Suprapubic skin (tissue), 4 donors: ENCODE data around the gene F7. TPM values are rescaled to one million over a fixed set of nuclear protein-coding genes. Genes with fewer than 3 reads are reported as not detected.

Source experiments
- DNase-seq, 2 donors: peaks; one replicate each; pipeline ENCODE4 v3.0.0-alpha.2; 2019; ENCODE audit warnings: low spot score in 2 of 2
- H3K27ac ChIP-seq: fragments of 200-600 bp; sonication (generic); one replicate; pipeline ENCODE4 v1.5.1; 2019
- H3K27me3 ChIP-seq: fragments of 200-600 bp; sonication (generic); one replicate; pipeline ENCODE4 v1.5.1; 2019
- H3K36me3 ChIP-seq: fragments of 200-600 bp; sonication (generic); one replicate; pipeline ENCODE4 v1.5.1; 2019
- H3K4me1 ChIP-seq: fragments of 200-600 bp; sonication (generic); one replicate; pipeline ENCODE4 v1.5.1; 2019
- H3K4me3 ChIP-seq: fragments of 200-600 bp; sonication (generic); one replicate; pipeline ENCODE4 v1.5.1; 2019; ENCODE audit warnings: mild to moderate bottlenecking
- H3K9me3 ChIP-seq: fragments of 200-600 bp; sonication (generic); one replicate; pipeline ENCODE4 v1.5.1; 2019
- EP300 ChIP-seq: sonication (generic); formaldehyde crosslinking; IDR thresholded peaks from one replicate; pipeline ENCODE4 v1.6.1; 2017; ENCODE audit warnings: antibody characterized with exemption
- POLR2A ChIP-seq, 2 donors: fragments of 450-650 bp; IDR thresholded peaks; one replicate each; pipeline ENCODE4 v1.6.1; 2017; ENCODE audit warnings: antibody characterized with exemption in 2 of 2, mild to moderate bottlenecking in 2 of 2, moderate library complexity in 2 of 2
- POLR2AphosphoS5 ChIP-seq, 3 donors: sonication (generic); formaldehyde crosslinking; IDR thresholded peaks; one replicate each; pipeline ENCODE4 v1.6.1; 2017; ENCODE audit warnings: antibody characterized with exemption in 3 of 3
- WGBS: methylation state at CpG from one replicate; pipeline ENCODE4 v1.1.5; 2018; 5-methylcytosine and 5-hydroxymethylcytosine counted together
- total RNA-seq, 4 donors: library from RNA; depleted of rRNA; stranded (reverse); fragments of >200 nt; gene quantifications; one replicate each; pipeline ENCODE4 v1.1.0, GENCODE V29; 2016
- TF ChIP-seq, protein P1 (sequence below), 2 donors: fragments of 200-600 bp in 1 of 2; fragments of 450-650 bp in 1 of 2; sonication (generic) in 1 of 2; IDR thresholded peaks; one replicate each; pipeline ENCODE4 v1.5.1; 2016 to 2019; ENCODE audit warnings: antibody characterized with exemption in 2 of 2, mild to moderate bottlenecking in 1 of 2, moderate library complexity in 1 of 2

F7 gene
- total RNA-seq, 4 donors from 2014 or later, result not detected

DNA sequence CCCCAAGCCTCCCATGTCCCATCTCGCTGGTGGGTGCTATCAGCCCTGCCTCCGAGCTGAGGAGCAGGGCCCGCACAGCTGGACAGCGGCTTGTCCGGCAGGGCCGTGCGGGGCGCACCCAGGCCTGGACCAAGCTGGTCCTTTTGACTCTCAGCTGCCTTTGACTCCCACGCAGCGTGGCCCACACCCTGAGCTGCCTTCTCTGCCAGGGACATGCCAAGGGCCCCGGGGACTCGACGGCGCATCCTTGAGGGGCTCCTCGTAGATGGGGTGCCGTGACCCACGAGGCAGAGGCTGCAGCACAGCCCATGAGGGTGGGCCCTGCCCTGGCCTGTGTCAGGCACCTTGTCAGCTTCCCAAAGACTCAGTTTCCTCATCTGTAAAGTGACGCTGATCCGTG, 38.8 kb upstream of the F7 start:
- no peak for DNase-seq
- H3K9me3 ChIP-seq, result no peaks in the 10 kb centered on the region
- H3K27me3 ChIP-seq, result no peaks in the 10 kb centered on the region
- WGBS, result 80% methylated on average over 4 of the region's 19 CpGs
- peaks cover 40% of the 10 kb centered on the region for H3K36me3 ChIP-seq
- H3K4me1 ChIP-seq, result no peaks in the 10 kb centered on the region
- no peak for TF ChIP-seq EP300
- TF ChIP-seq POLR2A (IDR thresholded peaks at IDR 0.05), result no peak
- TF ChIP-seq, protein P1, sequence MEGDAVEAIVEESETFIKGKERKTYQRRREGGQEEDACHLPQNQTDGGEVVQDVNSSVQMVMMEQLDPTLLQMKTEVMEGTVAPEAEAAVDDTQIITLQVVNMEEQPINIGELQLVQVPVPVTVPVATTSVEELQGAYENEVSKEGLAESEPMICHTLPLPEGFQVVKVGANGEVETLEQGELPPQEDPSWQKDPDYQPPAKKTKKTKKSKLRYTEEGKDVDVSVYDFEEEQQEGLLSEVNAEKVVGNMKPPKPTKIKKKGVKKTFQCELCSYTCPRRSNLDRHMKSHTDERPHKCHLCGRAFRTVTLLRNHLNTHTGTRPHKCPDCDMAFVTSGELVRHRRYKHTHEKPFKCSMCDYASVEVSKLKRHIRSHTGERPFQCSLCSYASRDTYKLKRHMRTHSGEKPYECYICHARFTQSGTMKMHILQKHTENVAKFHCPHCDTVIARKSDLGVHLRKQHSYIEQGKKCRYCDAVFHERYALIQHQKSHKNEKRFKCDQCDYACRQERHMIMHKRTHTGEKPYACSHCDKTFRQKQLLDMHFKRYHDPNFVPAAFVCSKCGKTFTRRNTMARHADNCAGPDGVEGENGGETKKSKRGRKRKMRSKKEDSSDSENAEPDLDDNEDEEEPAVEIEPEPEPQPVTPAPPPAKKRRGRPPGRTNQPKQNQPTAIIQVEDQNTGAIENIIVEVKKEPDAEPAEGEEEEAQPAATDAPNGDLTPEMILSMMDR (IDR thresholded peaks at IDR 0.05), result no peak
- H3K4me3 ChIP-seq, result no peak overlapping the region
- no peak overlapping the region for H3K27ac ChIP-seq

DNA sequence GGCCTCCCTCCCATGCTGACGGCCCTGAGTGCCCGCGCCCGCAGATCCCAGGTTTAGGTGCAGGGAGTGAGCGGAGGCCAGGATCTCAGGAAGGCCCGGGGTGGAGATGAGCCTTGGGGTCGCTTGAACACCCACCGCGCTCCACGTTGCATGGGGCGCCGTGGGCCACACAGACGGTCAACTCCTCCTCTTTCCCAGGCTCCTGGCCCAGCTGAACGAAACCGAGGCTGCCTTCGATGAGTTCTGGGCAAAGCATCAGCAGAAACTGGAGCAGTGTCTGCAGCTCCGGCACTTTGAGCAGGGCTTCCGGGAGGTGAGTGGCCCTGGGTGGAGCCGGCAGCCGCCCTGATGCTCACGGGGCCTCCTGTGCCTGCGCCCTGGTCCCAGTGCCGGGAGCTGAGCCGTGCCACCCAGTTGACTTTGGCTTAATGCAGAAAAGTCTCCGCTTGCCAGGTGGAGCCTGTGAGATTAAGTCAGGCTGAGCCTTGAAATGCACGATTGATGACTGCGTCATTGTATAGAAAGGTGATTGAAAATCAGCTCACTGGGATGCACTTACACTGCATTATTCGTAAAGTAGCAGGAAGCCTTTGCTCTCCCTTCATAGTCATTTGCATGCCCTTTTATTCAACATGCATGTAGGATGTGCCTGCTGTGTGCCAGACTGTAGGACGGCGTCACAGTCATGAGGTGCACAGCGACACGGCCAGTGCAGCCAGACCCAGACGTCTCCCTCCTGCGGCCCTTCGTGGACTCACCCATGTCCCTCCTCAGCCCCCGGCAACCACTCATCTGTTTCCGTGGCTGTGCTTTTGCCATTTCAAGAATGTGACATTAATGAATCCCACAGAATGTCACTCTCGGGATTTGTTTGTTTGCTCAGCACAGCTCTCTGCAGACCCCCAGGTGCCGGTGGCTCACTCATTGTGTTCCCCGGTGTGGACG, 35.5 kb upstream of the F7 start:
- TF ChIP-seq POLR2A (IDR thresholded peaks at IDR 0.05) (no peak), POLR2AphosphoS5 (IDR thresholded peaks at IDR 0.05) (no peak), EP300 (no peak)
- TF ChIP-seq, protein P1 (IDR thresholded peaks at IDR 0.05), result no peak
- H3K36me3 ChIP-seq, result peaks cover 42% of the 10 kb centered on the region

DNA sequence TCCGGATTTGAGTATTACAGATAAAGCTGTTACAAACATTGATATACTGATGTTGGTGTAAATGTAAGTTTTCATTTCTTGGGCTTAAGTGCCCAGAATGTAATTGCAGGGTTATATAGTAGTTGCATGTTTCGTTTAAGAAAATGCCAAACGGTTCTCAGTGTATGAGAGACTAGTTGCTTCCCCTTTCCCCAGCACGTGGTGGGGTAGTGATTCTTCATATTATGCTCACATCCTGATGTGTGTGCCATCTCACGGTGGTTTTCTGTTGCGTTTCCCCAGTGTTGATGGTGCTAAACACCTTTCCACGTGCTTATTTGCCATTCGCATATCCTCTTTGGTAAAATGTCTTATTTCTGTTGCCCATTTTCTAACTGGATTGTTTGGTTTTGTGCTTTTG, 34.7 kb upstream of the F7 start:
- Histone ChIP-seq H3K4me1 (no peaks in the 10 kb centered on the region), H3K27ac (no peak overlapping the region), H3K27me3 (no peaks in the 10 kb centered on the region), H3K4me3 (no peak overlapping the region), H3K36me3 (peaks cover 42% of the 10 kb centered on the region), H3K9me3 (no peaks in the 10 kb centered on the region)
- no peak for DNase-seq
- 81% methylated on average over 8 of the region's 8 CpGs for WGBS
- TF ChIP-seq, protein P1 (IDR thresholded peaks at IDR 0.05), result no peak
- TF ChIP-seq POLR2A (IDR thresholded peaks at IDR 0.05) (no peak), EP300 (no peak), POLR2AphosphoS5 (IDR thresholded peaks at IDR 0.05) (no peak)

More for the DNA sequence above, 35.5 kb upstream of the F7 start:
- no peaks in the 10 kb centered on the region for H3K4me1 ChIP-seq
- WGBS, result 89% methylated on average over 33 of the region's 41 CpGs
- H3K27ac ChIP-seq, result no peak overlapping the region
- DNase-seq, result no peak
- no peak overlapping the region for H3K4me3 ChIP-seq
- H3K27me3 ChIP-seq, result no peaks in the 10 kb centered on the region
- H3K9me3 ChIP-seq, result no peaks in the 10 kb centered on the region

DNA sequence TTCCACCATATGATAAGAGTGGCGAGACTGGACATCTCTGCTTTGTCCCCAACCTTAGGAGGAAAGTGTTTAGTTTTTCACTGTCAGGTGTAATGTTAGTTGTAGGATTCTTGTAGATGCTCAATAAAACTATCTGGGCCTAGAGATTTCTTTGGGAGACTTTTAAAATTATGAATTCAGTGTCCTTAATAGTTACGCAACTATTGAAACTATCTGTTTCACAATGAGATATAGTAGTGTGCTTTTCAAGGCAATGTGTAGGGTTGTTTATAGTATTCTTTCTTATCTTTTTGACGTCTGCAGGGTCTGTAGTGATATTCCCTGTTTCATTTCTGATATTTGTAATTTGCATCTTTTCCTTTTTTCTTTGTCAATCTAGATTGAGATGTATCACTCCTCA, 33.2 kb upstream of the F7 start:
- DNase-seq, result no peak
- H3K27me3 ChIP-seq, result no peaks in the 10 kb centered on the region

DNA sequence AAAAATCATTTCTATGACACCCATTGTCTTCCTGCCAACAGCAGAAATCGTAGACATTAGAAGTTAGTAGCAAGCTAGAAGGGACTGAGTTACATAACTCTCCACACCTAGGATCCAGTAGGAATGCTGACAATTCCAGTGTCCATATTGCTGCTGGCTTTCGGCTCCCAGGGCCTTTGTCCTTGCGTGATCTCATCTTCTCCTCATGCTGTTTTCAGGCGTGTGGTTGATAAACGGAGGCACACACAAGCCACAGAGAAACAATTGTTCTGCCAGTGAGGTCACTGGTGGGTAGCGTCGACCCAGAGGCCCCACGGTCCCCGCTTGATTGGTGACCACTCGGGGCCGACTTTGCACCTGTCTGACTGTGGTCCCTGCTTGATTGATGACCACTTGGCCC, 31.6 kb upstream of the F7 start:
- WGBS, result 82% methylated on average over 7 of the region's 11 CpGs
- H3K4me1 ChIP-seq, result no peaks in the 10 kb centered on the region
- H3K4me3 ChIP-seq, result no peak overlapping the region
- H3K36me3 ChIP-seq, result peaks cover 66% of the 10 kb centered on the region
- TF ChIP-seq EP300 (no peak), POLR2A (IDR thresholded peaks at IDR 0.05) (no peak)
- no peak overlapping the region for H3K27ac ChIP-seq
- H3K27me3 ChIP-seq, result no peaks in the 10 kb centered on the region
- H3K9me3 ChIP-seq, result no peaks in the 10 kb centered on the region
- DNase-seq, result no peak

More for the DNA sequence above, 33.2 kb upstream of the F7 start:
- H3K9me3 ChIP-seq, result no peaks in the 10 kb centered on the region
- no peak overlapping the region for H3K4me3 ChIP-seq
- H3K27ac ChIP-seq, result no peak overlapping the region
- peaks cover 51% of the 10 kb centered on the region for H3K36me3 ChIP-seq
- no peaks in the 10 kb centered on the region for H3K4me1 ChIP-seq
- TF ChIP-seq, protein P1 (IDR thresholded peaks at IDR 0.05), result no peak
- no peak for TF ChIP-seq EP300
- no peak for TF ChIP-seq POLR2AphosphoS5 (IDR thresholded peaks at IDR 0.05)
- no peak for TF ChIP-seq POLR2A (IDR thresholded peaks at IDR 0.05)
- WGBS, result 90% methylated on average over 3 of the region's 3 CpGs
